Frontal cortex (tissue), 4 donors: ENCODE measurements around the gene NXPH3. TPM values are rescaled to one million over a fixed set of nuclear protein-coding genes. Genes with fewer than 3 reads are reported as not detected.
"Not testable (repeated sequence)": the region's sequence is repeated elsewhere in the genome, so short reads cannot be mapped to it uniquely, and the experiment has no call there.

ENCODE experiments used
- DNase-seq, 2 donors: peaks; one replicate each; pipeline ENCODE4 v3.0.0; 2012; ENCODE audit warnings: low spot score in 2 of 2
- FAIRE-seq: peaks from 2 replicates; lab custom pipeline; 2012; peaks lifted over from hg19 to GRCh38; lab: Jason Lieb, UNC
- total RNA-seq: library from RNA; depleted of rRNA; stranded (reverse); fragments of >200 nt; gene quantifications from one replicate; pipeline ENCODE4 v1.2.3, GENCODE V29; 2014
- donor health status: control.
- donor health status: control.
- donor health status: control.

The NXPH3 gene
- total RNA-seq: 7.7 TPM

DNA sequence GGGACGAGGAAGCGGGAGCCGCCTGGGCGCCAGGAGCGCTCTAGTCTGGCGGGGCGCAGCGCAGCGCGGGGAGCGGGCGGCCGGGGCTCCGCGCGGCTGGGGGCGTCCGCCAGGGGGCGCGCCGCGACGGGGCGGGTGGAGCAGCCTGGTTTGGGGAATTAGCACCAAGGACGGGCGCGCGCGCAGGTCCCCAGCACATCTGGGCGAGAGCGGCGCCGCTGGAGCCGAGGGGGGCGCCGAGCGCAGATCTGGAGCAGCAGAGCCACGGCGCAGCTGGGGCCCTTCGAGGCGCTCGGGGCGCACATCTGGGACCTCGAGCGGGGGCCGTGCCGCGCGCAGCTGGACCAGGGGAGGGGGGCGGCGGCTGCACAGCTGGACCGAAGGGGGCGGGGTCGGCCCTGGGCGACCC lies at the start of gene NXPH3:
TSS of gene NXPH3 (plus strand) at position 193 of the 409 bp plus-strand sequence. CDS start 349 bp downstream, outside the sequence.
- peak; percentile 73 to 79 for DNase-seq
- no peak for FAIRE-seq

DNA sequence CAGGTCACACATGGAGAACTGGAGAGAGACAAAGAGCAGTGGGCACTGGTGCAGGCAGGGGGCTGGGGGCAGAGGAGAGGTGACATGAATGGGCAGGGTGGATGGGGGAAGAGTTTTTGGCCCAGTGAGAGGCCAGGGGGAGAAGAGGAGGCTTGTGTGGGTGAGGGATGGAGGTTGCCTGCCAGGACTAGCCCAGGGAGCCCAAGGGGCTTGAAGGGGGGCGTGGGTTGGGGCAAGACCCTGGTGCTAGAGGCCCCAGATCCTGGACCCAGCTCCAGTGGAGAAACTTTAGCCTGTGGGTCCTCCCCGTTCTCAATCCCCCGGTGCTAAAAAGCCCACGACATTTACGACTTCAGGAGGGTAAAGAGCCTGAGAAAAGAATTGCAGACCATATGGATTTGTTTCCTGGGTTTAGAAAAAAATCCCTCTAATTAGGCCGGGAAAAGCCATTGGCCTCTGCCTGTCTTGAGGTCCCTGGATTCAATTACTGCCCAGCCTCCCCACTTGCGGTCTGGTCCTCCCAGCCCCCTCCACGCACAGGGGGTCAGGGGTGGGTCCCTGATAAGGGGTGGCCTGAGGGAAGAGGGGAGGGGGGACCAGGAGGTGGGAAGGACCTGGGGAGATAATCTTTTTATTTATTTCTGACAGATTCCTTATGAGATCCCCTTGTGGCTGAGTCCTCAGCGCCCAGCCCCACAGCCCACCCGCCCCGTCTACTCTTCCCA lies 47.6 kb upstream of the NXPH3 start:
- FAIRE-seq (no peak), DNase-seq (no peak)

GRCh38 chr17:49528966-49529365 lies 46.7 kb upstream of the NXPH3 start:
- FAIRE-seq (no peak), DNase-seq (no peak)

DNA sequence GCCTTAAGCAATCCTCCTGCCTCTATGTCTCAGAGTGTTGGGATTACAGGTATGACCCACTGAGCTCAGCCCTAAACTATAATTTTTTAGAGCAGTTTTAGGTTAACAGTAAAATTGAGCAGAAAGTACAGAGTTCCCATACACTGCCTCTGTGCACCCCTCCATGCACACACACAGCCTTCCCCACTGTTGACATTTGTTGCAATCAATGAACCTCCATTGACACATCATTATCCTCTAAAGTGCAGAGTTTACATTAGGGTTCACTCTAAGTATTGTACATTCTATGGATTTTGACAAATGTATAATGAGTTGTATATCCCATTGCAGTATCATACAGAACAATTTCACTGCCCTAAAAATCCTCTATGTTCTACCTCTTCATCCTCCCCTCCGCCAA lies 45.6 kb upstream of the NXPH3 start:
- FAIRE-seq: no peak

DNA sequence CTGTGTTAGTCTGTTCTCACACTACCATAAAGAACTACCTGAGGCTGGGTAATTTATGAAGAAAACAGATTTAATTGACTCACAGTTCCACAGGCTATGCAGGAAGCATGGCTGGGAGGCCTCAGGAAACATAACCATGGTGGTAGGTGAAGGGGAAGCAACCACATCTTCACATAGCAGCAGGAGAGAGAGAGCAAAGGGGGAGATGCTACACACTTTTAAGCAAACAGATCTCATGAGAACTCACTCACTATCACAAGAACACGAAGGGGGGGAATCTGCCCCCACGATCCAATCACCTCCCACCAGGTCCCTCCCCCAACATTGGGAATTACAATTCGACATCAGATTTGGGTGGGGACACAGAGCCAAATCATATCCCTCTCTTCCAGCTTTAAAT lies 31.8 kb upstream of the NXPH3 start:
- DNase-seq: no peak
- FAIRE-seq: no peak

More for the DNA sequence above, 45.6 kb upstream of the NXPH3 start:
- no peak for DNase-seq

DNA sequence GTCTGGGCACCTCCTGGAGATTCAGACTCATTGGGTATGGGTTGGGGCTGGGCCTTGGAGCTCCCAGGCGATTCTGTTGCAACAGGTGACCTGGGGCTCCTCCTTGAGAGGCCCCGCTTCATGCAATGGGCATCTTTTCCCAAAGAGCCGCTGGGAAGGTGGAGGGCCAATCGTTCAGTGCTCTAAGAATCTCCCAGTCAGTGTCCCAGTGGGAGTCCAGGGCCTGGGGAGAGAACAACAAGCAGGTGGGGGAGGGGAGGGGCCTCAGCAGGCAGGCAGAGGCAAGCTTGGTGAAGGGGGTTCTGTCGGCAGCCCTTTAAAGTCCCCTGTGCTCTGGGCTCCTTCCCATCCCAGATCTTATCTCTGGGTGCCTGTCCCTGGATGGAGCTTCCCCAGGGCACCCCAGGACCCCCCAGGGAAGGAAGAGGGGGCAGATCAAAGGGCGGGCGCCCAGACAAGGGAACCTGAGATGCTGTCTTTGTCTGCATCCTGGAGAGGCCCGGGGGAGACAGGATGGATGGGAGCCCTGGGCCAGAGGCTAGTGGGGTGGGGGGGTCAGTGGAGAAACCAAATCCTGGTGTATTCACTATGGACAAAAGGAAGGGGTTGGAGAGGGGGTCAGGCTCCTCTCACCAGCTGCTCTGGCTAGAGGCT lies 30.5 kb upstream of the NXPH3 start:
- no peak for FAIRE-seq
- no peak for DNase-seq

DNA sequence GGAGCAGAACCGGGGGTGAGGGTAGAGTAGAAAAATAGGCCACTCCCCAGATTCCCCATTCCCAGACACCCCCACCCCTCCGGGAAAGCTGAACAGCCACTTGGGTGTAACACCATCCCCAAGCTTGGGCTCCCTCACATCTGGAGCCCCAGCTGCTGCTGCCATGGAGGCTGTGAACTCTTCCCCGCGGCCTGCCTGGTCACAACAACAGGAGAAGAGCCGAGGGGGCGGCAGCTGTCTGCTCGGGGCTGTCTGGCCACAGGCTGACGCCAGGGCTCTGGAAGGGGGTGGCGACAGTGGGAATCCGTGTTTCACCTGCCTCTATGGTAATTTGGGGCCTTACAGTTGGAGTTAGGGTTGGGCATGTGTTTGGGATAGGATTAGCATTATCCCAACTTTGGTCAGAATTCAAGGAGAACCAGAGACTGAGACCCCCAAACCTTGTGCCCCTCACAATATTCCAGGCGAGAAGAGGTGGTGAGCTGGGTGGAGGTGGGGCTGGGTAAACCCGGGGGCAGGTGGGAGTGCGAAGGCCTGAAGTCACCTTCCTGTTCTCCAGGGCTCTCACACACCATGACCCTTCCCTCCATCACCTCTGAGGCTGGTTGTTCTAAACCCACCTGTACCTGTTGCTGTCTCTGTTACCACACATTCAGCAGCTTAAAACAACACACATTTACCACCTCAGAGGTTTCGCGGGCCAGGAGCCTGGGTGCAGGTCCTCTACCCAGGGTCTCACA lies 29.7 kb upstream of the NXPH3 start:
- DNase-seq (no peak), FAIRE-seq (no peak)

DNA sequence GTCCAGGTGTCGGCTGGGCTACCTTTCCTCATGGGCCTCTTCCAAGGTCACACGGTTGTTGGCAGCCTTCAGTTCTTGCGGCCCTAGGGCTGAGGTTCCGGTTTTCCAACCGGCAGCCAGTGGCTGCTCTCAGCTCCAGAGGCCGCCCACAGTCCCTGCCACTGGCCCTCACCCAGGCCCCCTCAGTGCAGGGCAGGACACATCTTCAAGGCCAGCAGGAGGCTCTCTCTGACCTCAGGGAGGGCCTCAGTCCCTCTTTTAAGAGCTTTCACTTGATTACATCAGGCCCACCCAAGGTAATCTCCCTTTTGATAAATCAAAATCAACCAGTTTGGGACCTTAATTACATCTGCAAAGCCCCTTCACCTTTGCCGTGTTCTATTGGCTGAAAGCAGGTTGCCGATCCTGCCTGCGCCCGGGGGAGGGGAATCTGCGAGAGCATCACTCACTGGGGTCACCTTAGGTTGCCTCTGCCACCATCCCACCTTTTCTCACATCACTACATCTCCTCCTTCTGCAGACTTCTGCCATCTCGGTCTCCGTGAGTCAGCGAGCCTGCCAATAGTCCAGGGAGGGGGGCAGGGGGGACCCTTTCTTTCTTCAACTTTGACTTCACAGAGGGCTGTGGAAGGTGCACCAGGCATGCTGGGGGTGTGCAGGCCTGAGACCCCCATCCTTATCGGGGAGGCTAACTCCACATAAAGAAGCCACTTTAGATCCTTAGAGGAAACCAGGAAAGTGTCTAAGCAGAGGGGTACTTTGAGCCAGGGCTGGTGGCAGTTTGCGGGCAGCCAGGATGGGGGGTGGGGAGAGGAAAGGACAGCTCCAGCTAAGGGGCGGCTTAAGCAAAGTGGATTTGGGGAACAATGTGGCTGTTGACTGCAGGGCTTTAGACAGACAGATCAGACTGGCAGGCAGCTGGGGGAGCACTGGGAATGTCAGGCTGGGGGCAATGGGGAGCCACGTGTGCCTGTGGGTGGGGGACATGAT lies 28.8 kb upstream of the NXPH3 start:
- no peak for FAIRE-seq
- peak in 1 of 2 donors; percentile 22 for DNase-seq

- DNase-seq: peak in 1 of 2 donors; percentile 6
- no peak for FAIRE-seq
Measured at GRCh38 chr17:49547566-49547965, 28.1 kb upstream of the NXPH3 start.

DNA sequence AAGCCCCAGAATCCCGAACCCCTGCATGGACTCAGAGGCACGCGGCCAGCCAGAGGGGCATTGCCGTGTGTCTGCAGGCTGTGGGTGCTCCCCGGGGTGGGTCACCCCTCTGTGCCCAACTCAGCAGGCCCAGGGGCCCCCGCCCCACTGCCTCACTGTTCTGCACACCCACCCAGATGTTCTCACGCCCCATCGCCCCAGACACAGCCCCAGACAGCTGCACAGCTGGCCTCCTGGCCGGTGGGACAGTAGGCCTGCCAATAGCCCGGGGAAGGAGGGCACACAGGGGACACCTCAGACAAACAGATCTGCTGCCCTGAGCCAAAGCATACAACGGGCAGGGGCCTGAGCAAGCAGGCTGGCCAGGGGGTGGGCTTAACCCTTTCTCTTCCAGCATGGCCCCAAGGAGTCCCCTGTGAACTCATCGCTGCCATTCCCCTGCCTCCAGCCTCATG lies 27.6 kb upstream of the NXPH3 start:
- no peak for FAIRE-seq

DNA sequence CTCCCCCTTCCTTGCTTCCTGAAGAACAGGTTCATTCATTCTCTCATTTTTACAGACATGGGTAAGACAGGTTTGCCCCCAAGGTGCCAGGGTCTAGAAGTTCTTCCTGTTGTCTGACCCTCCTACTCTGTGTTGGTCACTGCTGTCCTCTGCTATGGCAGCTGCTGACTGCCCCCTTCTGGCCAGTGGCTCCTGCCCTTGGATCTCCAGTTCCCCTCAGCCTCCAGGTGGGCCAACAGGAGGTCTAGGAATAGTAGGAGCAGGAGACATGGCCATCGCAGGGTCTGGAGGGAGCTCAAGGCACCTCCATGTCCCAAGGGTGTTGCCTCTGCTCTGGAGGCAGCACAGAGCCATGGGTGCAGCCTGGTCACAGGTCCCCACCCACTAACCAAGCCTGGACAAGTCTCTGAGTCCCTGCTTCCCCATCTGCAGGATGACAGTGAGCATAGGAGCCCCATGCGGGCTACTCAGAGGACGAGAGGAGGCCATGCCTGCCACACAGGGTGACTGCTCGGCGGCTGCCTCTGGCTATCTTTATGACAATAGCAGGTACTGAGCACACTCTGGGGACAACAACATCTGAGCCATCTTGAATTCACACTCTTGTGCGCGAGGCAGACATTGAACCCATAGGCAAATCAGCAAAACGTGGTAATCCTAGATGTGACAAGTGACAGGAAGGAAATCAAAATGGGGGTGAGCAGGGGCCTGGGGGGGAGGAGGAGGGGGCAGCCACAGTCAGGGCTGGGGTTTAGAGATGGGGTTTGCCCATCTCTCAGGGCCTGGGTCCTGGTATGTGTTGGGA lies 27.0 kb upstream of the NXPH3 start:
- peak in 1 of 2 donors; percentile 49 for DNase-seq
- FAIRE-seq: no peak

More for the DNA sequence above, 27.6 kb upstream of the NXPH3 start:
- DNase-seq: peak in 1 of 2 donors; percentile 2

DNA sequence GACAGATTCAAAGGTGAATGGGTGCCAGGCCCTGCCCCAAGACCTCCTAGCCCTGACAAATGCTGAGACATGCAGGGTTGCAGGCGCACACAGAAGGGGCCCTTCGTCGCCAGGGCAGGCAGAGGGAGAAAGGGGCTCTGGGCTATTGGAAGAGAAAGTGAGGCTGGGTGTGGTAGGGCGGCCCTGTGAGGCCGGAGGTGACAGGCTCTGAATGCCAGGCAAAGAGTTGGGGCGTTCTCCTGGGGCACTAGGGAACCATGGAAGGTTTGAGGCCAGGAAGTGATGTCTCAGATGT lies 26.4 kb upstream of the NXPH3 start:
- no peak for FAIRE-seq

GRCh38 chr17:49549691-49550678 lies 25.7 kb upstream of the NXPH3 start:
- FAIRE-seq: no peak

More for the DNA sequence above, 26.4 kb upstream of the NXPH3 start:
- DNase-seq: no peak

GRCh38 chr17:49550764-49551163 lies 24.9 kb upstream of the NXPH3 start:
- not testable (repeated sequence) for DNase-seq, FAIRE-seq

More at GRCh38 chr17:49549691-49550678, 25.7 kb upstream of the NXPH3 start:
- DNase-seq: no peak

DNA sequence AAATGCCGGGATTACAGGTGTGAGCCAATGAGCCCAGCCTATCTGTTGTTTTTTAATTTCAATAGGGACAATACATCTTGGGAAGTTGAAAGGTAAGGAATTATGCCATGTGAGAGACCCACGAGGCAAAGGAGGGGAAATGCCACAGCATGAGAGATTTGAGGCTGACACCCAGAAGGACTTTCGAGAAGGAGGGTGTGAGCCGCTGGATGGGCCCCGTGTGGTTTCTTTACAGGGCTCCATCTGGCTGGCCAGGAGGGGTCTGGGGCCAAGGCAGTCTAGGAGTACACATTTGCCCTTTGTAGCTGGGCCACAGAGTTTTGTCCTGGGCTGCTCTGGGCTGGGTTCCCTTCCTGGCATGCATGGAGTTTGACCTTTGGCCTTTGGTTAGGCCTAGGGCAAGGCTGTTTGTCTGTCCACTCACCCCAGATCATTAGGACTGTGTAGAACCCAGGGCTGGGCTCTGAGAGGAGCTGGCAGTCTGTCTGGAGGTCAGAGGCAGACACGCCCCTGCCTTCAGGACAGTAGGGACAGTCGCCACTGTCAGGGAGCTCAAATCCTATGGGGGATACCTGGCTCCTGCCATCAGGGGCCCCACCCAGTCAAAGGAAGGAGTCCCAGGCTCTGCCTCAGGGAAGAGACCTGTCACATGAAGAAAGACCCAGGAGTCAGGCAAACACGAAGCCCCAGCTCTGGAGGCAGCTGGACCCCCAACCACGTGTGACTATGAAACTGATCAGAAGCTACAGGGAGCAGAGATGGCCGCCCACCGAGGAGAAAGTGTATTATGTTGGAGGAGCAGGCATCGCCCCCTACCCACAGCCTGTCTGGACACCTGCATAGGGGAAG lies 24.2 kb upstream of the NXPH3 start:
- no peak for DNase-seq

GRCh38 chr17:49552070-49552751 lies 23.5 kb upstream of the NXPH3 start:
- DNase-seq (peak in 1 of 2 donors; percentile 7), FAIRE-seq (no peak)

More for the DNA sequence above, 24.2 kb upstream of the NXPH3 start:
- no peak for FAIRE-seq
